HG02642 (cell line): ENCODE data around the gene FUBP1.
"Not testable (repeated sequence)": the region's sequence is repeated elsewhere in the genome, so short reads cannot be mapped to it uniquely, and the experiment has no call there.

ENCODE experiments used
- ATAC-seq: cut with Tn5 transposase; IDR thresholded peaks from one replicate; pipeline ENCODE4 v1.9.1; 2021; ENCODE audit warnings: mild to moderate bottlenecking; ENCODE audit not compliant: unreplicated experiment, poor library complexity

The FUBP1 gene

GRCh38 chr1:77978969-77979876 lies at the start of gene FUBP1:
TSS of gene FUBP1 (minus strand) at chr1:77979072. CDS start at chr1:77979004, 68 bp downstream.
- ATAC-seq: peak; percentile 81

GRCh38 chr1:78021134-78021533 lies 42.3 kb upstream of the FUBP1 start:
- ATAC-seq: not testable (repeated sequence)

- ATAC-seq: no peak
Observed at GRCh38 chr1:78019024-78019423, 40.2 kb upstream of the FUBP1 start.

GRCh38 chr1:78015148-78015547 lies 36.3 kb upstream of the FUBP1 start:
- ATAC-seq: no peak

GRCh38 chr1:78011050-78011449 lies 32.2 kb upstream of the FUBP1 start:
- no peak for ATAC-seq

- no peak for ATAC-seq
Observed at GRCh38 chr1:78009836-78010235, 31.0 kb upstream of the FUBP1 start.

GRCh38 chr1:78009276-78009675 lies 30.4 kb upstream of the FUBP1 start:
- no peak for ATAC-seq

GRCh38 chr1:78007677-78008341 lies 28.9 kb upstream of the FUBP1 start:
- ATAC-seq: no peak

GRCh38 chr1:78006521-78006920 lies 27.6 kb upstream of the FUBP1 start:
- no peak for ATAC-seq

GRCh38 chr1:78005755-78006154 lies 26.9 kb upstream of the FUBP1 start:
- no peak for ATAC-seq

- no peak for ATAC-seq
Observed at GRCh38 chr1:78005448-78005722, 26.5 kb upstream of the FUBP1 start.

GRCh38 chr1:78004719-78005447 lies 26.0 kb upstream of the FUBP1 start, which contains the start of gene DNAJB4:
TSS of gene DNAJB4 (plus strand) at chr1:78004939. CDS start at chr1:78005111, 172 bp downstream.
- peak; percentile 99 for ATAC-seq

GRCh38 chr1:78003882-78004718 lies 25.2 kb upstream of the FUBP1 start:
- peak; percentile 51 for ATAC-seq

GRCh38 chr1:78003070-78003746 lies 24.3 kb upstream of the FUBP1 start:
- no peak for ATAC-seq

GRCh38 chr1:78000536-78000935 lies 21.7 kb upstream of the FUBP1 start:
- not testable (repeated sequence) for ATAC-seq

GRCh38 chr1:77996734-77997133 lies 17.9 kb upstream of the FUBP1 start:
- no peak for ATAC-seq

GRCh38 chr1:77994117-77994705 lies 15.3 kb upstream of the FUBP1 start:
- no peak for ATAC-seq

GRCh38 chr1:77991638-77992037 lies 12.8 kb upstream of the FUBP1 start:
- no peak for ATAC-seq

- ATAC-seq: no peak
Observed at GRCh38 chr1:77990629-77991204, 11.8 kb upstream of the FUBP1 start.
